ENCODE measurements around the gene MALL. TPM values are rescaled to one million over a fixed set of nuclear protein-coding genes. Genes with fewer than 3 reads are reported as not detected.

MALL gene
- total and polyA plus RNA-seq, 2 experiments from 2014 or later = 5.9 to 9.3 TPM

- TF ChIP-seq ZNF462 (CRISPR knock-in tag; IDR thresholded peaks at IDR 0.05) (no peak), ZNF114 (CRISPR knock-in tag; IDR thresholded peaks at IDR 0.05) (no peak), REST (IDR thresholded peaks at IDR 0.05; ENCODE audit: unreplicated experiment) (no peak)
These were observed 37.3 kb upstream of the MALL start (continued) for GRCh38 chr2:110152943-110153342.

- TF ChIP-seq EZH2phosphoT487 (IDR thresholded peaks at IDR 0.05; ENCODE audit: unreplicated experiment) (no peak), NANOG (IDR thresholded peaks at IDR 0.05; ENCODE audit: borderline replicate concordance) (no peak), JUNB (IDR thresholded peaks at IDR 0.05; ENCODE audit: unreplicated experiment) (no peak), CTCF (conservative IDR thresholded peaks at IDR 0.05; ENCODE audit: low read depth in 2 of 2) (no peak), CREB1 (CRISPR knock-in tag; IDR thresholded peaks at IDR 0.05; ENCODE audit: low read depth) (no peak), ETS1 (IDR thresholded peaks at IDR 0.05) (no peak)
- no peak overlapping the region for H3K4me3 ChIP-seq
- no peaks in the 10 kb centered on the region for H3K79me2 ChIP-seq (replicated peaks; ENCODE audit: insufficient read depth)
- no peak for DNase-seq (ENCODE audit: low spot score)
- Mint-ChIP-seq H3K27ac (no peak overlapping the region), H3K27me3 (ENCODE audit: insufficient read depth, low read depth, poor library complexity) (no peaks in the 10 kb centered on the region), H3K4me3 (no peak overlapping the region), H3K9me3 (peaks cover 30% of the 10 kb centered on the region), H3K4me1 (no peaks in the 10 kb centered on the region), H3K36me3 (ENCODE audit: low read depth) (peaks cover 18% of the 10 kb centered on the region)
- H3K4me2 ChIP-seq = no peak overlapping the region
- ATAC-seq = no peak
- H3K9me2 ChIP-seq (ENCODE audit: insufficient read depth) = no peaks in the 10 kb centered on the region
- H3K4me1 ChIP-seq (ENCODE audit: insufficient read depth) = no peaks in the 10 kb centered on the region
- H3K27me3 ChIP-seq (ENCODE audit: insufficient read depth) = no peaks in the 10 kb centered on the region
- no peaks in the 10 kb centered on the region for H3F3A ChIP-seq (replicated peaks; ENCODE audit: low read depth)
- H4K20me1 ChIP-seq (replicated peaks; ENCODE audit: insufficient read depth) = no peaks in the 10 kb centered on the region
- no peak overlapping the region for H2AFZ ChIP-seq
- no peaks in the 10 kb centered on the region for H3K36me3 ChIP-seq (ENCODE audit: insufficient read depth)
- no peak overlapping the region for H3K27ac ChIP-seq (ENCODE audit: low read depth)
These were observed 34.0 kb upstream of the MALL start for GRCh38 chr2:110149330-110150220.

All from GM23338 (cell line).